WTC11 (cell line): ENCODE measurements around the gene MRPS11. TPM values are rescaled to one million over a fixed set of nuclear protein-coding genes. Genes with fewer than 3 reads are reported as not detected.

ENCODE experiments used
- ATAC-seq: fragments of 200-7000 bp; cut with Tn5 transposase; 2 replicates; pipeline ENCODE4 v1.10.0; 2021; ENCODE audit warnings: mild to moderate bottlenecking, moderate library complexity
- CTCF ChIA-PET: fragments of 300-600 bp; sonication (Branson Sonifier 250); formaldehyde crosslinking; loops from one replicate; lab custom pipeline; 2021; ENCODE audit warnings: antibody characterized with exemption; lab: Charles Lee
- POLR2A ChIA-PET: fragments of 350-600 bp; sonication (Branson Sonifier 250); formaldehyde crosslinking; loops from one replicate; lab custom pipeline; 2021; ENCODE audit warnings: antibody characterized with exemption; lab: Charles Lee
- DNase-seq: peaks from one replicate; pipeline ENCODE4 v3.0.0; 2021; ENCODE audit warnings: low spot score
- H3K27ac Mint-ChIP-seq: 2 replicates; pipeline ENCODE4 v1.8.0; 2021; ENCODE audit warnings: mixed read lengths
- H3K27me3 Mint-ChIP-seq: 2 replicates; pipeline ENCODE4 v1.8.0; 2021; ENCODE audit warnings: low read depth, mild to moderate bottlenecking, moderate library complexity, mixed read lengths
- H3K36me3 Mint-ChIP-seq: 2 replicates; pipeline ENCODE4 v1.8.0; 2021; ENCODE audit warnings: mixed read lengths
- H3K4me1 Mint-ChIP-seq: 2 replicates; pipeline ENCODE4 v1.8.0; 2022; ENCODE audit warnings: mixed read lengths
- H3K4me3 Mint-ChIP-seq: 2 replicates; pipeline ENCODE4 v1.8.0; 2021; ENCODE audit warnings: mild to moderate bottlenecking, moderate library complexity, mixed read lengths
- H3K9me3 Mint-ChIP-seq: 2 replicates; pipeline ENCODE4 v1.8.0; 2021; ENCODE audit warnings: mixed read lengths
- GABPB1 ChIP-seq: sonication (generic); formaldehyde crosslinking; IDR thresholded peaks from 2 replicates; pipeline ENCODE4 v1.8.1; 2023; ENCODE audit warnings: mild to moderate bottlenecking, missing genetic modification reagents
- GTF2I ChIP-seq: fragments of 250-450 bp; sonication (Bioruptor Pico); conservative IDR thresholded peaks from 2 replicates; pipeline ENCODE4 v1.4.0; 2021; ENCODE audit warnings: mild to moderate bottlenecking
- IRF2 ChIP-seq: sonication (generic); formaldehyde crosslinking; IDR thresholded peaks from 2 replicates; pipeline ENCODE4 v1.8.0; 2022; ENCODE audit warnings: low read depth, missing genetic modification reagents, borderline replicate concordance
- NR3C1 ChIP-seq: sonication (generic); formaldehyde crosslinking; conservative IDR thresholded peaks from 2 replicates; pipeline ENCODE4 v1.8.1; 2023; ENCODE audit warnings: low read depth, mild to moderate bottlenecking, missing genetic modification reagents
- OVOL2 ChIP-seq: fragments of 250-450 bp; sonication (Bioruptor Pico); IDR thresholded peaks from 2 replicates; pipeline ENCODE4 v1.9.0; 2021; ENCODE audit warnings: mild to moderate bottlenecking, borderline replicate concordance
- ZNF138 ChIP-seq: sonication (generic); formaldehyde crosslinking; conservative IDR thresholded peaks from 2 replicates; pipeline ENCODE4 v1.8.1; 2022; ENCODE audit warnings: mild to moderate bottlenecking, moderate library complexity, missing genetic modification reagents
- ZNF396 ChIP-seq: fragments of 250-450 bp; sonication (Bioruptor Pico); IDR thresholded peaks from 2 replicates; pipeline ENCODE4 v1.8.0; 2021; ENCODE audit warnings: mild to moderate bottlenecking, moderate library complexity, borderline replicate concordance
- total RNA-seq: library from RNA; stranded (reverse); gene quantifications from 3 replicates; pipeline ENCODE4 v1.2.3, GENCODE V29; 2021
- TF ChIP-seq, protein P1 (sequence below): sonication (generic); formaldehyde crosslinking; IDR thresholded peaks from 2 replicates; pipeline ENCODE4 v1.8.0; 2022; ENCODE audit warnings: mild to moderate bottlenecking, missing genetic modification reagents
- TF ChIP-seq, protein P2 (sequence below): sonication (generic); formaldehyde crosslinking; IDR thresholded peaks from 2 replicates; pipeline ENCODE4 v1.8.1; 2023; ENCODE audit warnings: mild to moderate bottlenecking, missing genetic modification reagents, borderline replicate concordance
- TF ChIP-seq, protein P3 (sequence below): fragments of 250-450 bp; sonication (Bioruptor Pico); IDR thresholded peaks from 2 replicates; pipeline ENCODE4 v1.8.0; 2021; ENCODE audit warnings: mild to moderate bottlenecking
- TF ChIP-seq, protein P4 (sequence below): fragments of 250-450 bp; sonication (Bioruptor Pico); IDR thresholded peaks from 2 replicates; pipeline ENCODE4 v1.9.0; 2021; ENCODE audit warnings: moderate library complexity, mild to moderate bottlenecking, inconsistent platforms, borderline replicate concordance
- TF ChIP-seq, protein P5 (sequence below): sonication (generic); formaldehyde crosslinking; IDR thresholded peaks from 2 replicates; pipeline ENCODE4 v1.8.1; 2023; ENCODE audit warnings: mild to moderate bottlenecking, missing genetic modification reagents, moderate library complexity
- TF ChIP-seq, protein P6 (sequence below): fragments of 200-600 bp; IDR thresholded peaks from 2 replicates; pipeline ENCODE4 v1.8.0; 2022; ENCODE audit warnings: antibody characterized with exemption
- TF ChIP-seq, protein P7 (sequence below): sonication (generic); formaldehyde crosslinking; IDR thresholded peaks from 2 replicates; pipeline ENCODE4 v1.8.0; 2022; ENCODE audit warnings: mild to moderate bottlenecking, missing genetic modification reagents

MRPS11 gene
- total RNA-seq, 1 experiment from 2014 or later = 49.1 TPM

DNA sequence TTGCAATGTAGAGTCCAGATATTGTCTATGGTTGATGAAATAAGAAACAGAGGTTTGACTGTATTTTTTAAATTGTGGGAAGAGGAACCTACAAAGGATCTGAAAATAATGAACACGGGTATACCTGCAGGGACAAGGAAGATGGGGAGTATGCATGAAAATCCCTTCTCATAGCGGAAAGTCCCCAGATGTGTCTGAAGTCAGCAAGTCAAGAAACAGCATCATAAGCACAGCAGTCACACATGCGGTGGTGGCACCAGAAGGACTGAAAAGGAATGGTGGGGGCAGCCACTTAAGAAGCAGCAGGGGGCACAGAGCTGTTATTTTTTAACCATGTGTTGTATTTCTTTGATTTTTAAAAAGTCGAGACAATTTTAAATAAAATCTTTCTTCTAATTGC is 4.7 kb downstream of the MRPS11 start:
- ChIA-PET POLR2A (no interaction called here), CTCF (interaction anchor here (0.6 kb wide), 1 partner anchor 22 kb away, joined by 4 read pairs; no protein-coding TSS in a partner anchor)
- no peaks in the 10 kb centered on the region for H3K27me3 Mint-ChIP-seq
- H3K4me1 Mint-ChIP-seq = peaks cover 8% of the 10 kb centered on the region
- DNase-seq (no peak), ATAC-seq (no peak)
- H3K36me3 Mint-ChIP-seq = peaks cover 12% of the 10 kb centered on the region
- no peak overlapping the region for H3K4me3 Mint-ChIP-seq
- H3K27ac Mint-ChIP-seq = no peak overlapping the region
- TF ChIP-seq ZNF396 (CRISPR knock-in tag) (no peak), IRF2 (CRISPR knock-in tag) (no peak), OVOL2 (CRISPR knock-in tag) (no peak), NR3C1 (CRISPR knock-in tag) (no peak), GABPB1 (CRISPR knock-in tag) (no peak), GTF2I (CRISPR knock-in tag) (no peak), ZNF138 (CRISPR knock-in tag) (no peak)
- TF ChIP-seq, protein P1, sequence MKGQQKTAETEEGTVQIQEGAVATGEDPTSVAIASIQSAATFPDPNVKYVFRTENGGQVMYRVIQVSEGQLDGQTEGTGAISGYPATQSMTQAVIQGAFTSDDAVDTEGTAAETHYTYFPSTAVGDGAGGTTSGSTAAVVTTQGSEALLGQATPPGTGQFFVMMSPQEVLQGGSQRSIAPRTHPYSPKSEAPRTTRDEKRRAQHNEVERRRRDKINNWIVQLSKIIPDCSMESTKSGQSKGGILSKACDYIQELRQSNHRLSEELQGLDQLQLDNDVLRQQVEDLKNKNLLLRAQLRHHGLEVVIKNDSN (CRISPR knock-in tag) = no peak
- TF ChIP-seq, protein P2, sequence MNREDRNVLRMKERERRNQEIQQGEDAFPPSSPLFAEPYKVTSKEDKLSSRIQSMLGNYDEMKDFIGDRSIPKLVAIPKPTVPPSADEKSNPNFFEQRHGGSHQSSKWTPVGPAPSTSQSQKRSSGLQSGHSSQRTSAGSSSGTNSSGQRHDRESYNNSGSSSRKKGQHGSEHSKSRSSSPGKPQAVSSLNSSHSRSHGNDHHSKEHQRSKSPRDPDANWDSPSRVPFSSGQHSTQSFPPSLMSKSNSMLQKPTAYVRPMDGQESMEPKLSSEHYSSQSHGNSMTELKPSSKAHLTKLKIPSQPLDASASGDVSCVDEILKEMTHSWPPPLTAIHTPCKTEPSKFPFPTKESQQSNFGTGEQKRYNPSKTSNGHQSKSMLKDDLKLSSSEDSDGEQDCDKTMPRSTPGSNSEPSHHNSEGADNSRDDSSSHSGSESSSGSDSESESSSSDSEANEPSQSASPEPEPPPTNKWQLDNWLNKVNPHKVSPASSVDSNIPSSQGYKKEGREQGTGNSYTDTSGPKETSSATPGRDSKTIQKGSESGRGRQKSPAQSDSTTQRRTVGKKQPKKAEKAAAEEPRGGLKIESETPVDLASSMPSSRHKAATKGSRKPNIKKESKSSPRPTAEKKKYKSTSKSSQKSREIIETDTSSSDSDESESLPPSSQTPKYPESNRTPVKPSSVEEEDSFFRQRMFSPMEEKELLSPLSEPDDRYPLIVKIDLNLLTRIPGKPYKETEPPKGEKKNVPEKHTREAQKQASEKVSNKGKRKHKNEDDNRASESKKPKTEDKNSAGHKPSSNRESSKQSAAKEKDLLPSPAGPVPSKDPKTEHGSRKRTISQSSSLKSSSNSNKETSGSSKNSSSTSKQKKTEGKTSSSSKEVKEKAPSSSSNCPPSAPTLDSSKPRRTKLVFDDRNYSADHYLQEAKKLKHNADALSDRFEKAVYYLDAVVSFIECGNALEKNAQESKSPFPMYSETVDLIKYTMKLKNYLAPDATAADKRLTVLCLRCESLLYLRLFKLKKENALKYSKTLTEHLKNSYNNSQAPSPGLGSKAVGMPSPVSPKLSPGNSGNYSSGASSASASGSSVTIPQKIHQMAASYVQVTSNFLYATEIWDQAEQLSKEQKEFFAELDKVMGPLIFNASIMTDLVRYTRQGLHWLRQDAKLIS = no peak
- TF ChIP-seq, protein P3, sequence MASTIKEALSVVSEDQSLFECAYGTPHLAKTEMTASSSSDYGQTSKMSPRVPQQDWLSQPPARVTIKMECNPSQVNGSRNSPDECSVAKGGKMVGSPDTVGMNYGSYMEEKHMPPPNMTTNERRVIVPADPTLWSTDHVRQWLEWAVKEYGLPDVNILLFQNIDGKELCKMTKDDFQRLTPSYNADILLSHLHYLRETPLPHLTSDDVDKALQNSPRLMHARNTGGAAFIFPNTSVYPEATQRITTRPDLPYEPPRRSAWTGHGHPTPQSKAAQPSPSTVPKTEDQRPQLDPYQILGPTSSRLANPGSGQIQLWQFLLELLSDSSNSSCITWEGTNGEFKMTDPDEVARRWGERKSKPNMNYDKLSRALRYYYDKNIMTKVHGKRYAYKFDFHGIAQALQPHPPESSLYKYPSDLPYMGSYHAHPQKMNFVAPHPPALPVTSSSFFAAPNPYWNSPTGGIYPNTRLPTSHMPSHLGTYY = no peak
- TF ChIP-seq, protein P4, sequence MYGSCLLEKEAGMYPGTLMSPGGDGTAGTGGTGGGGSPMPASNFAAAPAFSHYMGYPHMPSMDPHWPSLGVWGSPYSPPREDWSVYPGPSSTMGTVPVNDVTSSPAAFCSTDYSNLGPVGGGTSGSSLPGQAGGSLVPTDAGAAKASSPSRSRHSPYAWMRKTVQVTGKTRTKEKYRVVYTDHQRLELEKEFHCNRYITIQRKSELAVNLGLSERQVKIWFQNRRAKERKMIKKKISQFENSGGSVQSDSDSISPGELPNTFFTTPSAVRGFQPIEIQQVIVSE (CRISPR knock-in tag) = no peak
- TF ChIP-seq, protein P5, sequence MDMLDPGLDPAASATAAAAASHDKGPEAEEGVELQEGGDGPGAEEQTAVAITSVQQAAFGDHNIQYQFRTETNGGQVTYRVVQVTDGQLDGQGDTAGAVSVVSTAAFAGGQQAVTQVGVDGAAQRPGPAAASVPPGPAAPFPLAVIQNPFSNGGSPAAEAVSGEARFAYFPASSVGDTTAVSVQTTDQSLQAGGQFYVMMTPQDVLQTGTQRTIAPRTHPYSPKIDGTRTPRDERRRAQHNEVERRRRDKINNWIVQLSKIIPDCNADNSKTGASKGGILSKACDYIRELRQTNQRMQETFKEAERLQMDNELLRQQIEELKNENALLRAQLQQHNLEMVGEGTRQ (CRISPR knock-in tag) = no peak
- TF ChIP-seq, protein P6, sequence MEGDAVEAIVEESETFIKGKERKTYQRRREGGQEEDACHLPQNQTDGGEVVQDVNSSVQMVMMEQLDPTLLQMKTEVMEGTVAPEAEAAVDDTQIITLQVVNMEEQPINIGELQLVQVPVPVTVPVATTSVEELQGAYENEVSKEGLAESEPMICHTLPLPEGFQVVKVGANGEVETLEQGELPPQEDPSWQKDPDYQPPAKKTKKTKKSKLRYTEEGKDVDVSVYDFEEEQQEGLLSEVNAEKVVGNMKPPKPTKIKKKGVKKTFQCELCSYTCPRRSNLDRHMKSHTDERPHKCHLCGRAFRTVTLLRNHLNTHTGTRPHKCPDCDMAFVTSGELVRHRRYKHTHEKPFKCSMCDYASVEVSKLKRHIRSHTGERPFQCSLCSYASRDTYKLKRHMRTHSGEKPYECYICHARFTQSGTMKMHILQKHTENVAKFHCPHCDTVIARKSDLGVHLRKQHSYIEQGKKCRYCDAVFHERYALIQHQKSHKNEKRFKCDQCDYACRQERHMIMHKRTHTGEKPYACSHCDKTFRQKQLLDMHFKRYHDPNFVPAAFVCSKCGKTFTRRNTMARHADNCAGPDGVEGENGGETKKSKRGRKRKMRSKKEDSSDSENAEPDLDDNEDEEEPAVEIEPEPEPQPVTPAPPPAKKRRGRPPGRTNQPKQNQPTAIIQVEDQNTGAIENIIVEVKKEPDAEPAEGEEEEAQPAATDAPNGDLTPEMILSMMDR = no peak
- TF ChIP-seq, protein P7, sequence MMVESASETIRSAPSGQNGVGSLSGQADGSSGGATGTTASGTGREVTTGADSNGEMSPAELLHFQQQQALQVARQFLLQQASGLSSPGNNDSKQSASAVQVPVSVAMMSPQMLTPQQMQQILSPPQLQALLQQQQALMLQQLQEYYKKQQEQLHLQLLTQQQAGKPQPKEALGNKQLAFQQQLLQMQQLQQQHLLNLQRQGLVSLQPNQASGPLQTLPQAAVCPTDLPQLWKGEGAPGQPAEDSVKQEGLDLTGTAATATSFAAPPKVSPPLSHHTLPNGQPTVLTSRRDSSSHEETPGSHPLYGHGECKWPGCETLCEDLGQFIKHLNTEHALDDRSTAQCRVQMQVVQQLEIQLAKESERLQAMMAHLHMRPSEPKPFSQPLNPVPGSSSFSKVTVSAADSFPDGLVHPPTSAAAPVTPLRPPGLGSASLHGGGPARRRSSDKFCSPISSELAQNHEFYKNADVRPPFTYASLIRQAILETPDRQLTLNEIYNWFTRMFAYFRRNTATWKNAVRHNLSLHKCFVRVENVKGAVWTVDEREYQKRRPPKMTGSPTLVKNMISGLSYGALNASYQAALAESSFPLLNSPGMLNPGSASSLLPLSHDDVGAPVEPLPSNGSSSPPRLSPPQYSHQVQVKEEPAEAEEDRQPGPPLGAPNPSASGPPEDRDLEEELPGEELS (CRISPR knock-in tag) = no peak
- no peaks in the 10 kb centered on the region for H3K9me3 Mint-ChIP-seq
